IMR-90 (cell line): ENCODE data around the gene TGM1. TPM values are rescaled to one million over a fixed set of nuclear protein-coding genes. Genes with fewer than 3 reads are reported as not detected.
A peak's percentile ranks its signal among the peaks of the same experiment; 100 is the strongest.

Source experiments
- ATAC-seq: fragments of 200-7000 bp; cut with Tn5 transposase; 2 replicates; pipeline ENCODE4 v1.9.1; 2020; ENCODE audit warnings: low read depth, mild to moderate bottlenecking, moderate library complexity
- BruUV-seq: library from RNA; stranded (reverse); fragments of 400-500 nt; replicated peaks from 2 replicates; lab custom pipeline; 2021; lab: Mats Ljungman, UMichigan
- CTCF ChIA-PET: fragments of 300-600 bp; formaldehyde crosslinking; extraction: SDS; loops from one replicate; lab custom pipeline; 2021; ENCODE audit warnings: antibody characterized with exemption; lab: Yijun Ruan, JAX
- POLR2A ChIA-PET: fragments of 300-600 bp; sonication (Branson Sonifier 250); formaldehyde crosslinking; loops from one replicate; lab custom pipeline; 2022; ENCODE audit warnings: antibody characterized with exemption; ENCODE audit not compliant: unreplicated experiment; lab: Charles Lee
- DNase-seq: peaks from one replicate; pipeline ENCODE4 v3.0.0; 2013
- H2AFZ ChIP-seq: replicated peaks from 2 replicates; pipeline ENCODE3; 2013; ENCODE audit warnings: low read length, mild to moderate bottlenecking; ENCODE audit not compliant: poor library complexity
- H2AK5ac ChIP-seq: 2 replicates; pipeline ENCODE4 v1.6.1; 2013; ENCODE audit warnings: low read depth, low read length, inconsistent platforms
- H2AK9ac ChIP-seq: replicated peaks from 2 replicates; pipeline ENCODE3; 2013; ENCODE audit warnings: mild to moderate bottlenecking, low read depth, low read length, moderate library complexity; ENCODE audit not compliant: poor library complexity
- H2BK120ac ChIP-seq: 2 replicates; pipeline ENCODE4 v1.6.1; 2013; ENCODE audit warnings: low read depth, low read length, inconsistent platforms
- H2BK15ac ChIP-seq: 3 replicates; pipeline ENCODE4 v1.6.1; 2013; ENCODE audit warnings: low read depth, low read length, inconsistent platforms
- H2BK20ac ChIP-seq: 2 replicates; pipeline ENCODE4 v1.6.1; 2013; ENCODE audit warnings: low read depth, mild to moderate bottlenecking, inconsistent platforms, low read length, moderate library complexity
- H2BK5ac ChIP-seq: 2 replicates; pipeline ENCODE4 v1.6.1; 2013; ENCODE audit warnings: mild to moderate bottlenecking, low read depth, low read length, inconsistent platforms; ENCODE audit not compliant: poor library complexity, severe bottlenecking
- H3K14ac ChIP-seq: replicated peaks from 2 replicates; pipeline ENCODE4 v1.6.1; 2013; ENCODE audit warnings: low read depth, low read length, inconsistent platforms
- H3K18ac ChIP-seq: 2 replicates; pipeline ENCODE4 v1.6.1; 2013; ENCODE audit warnings: low read depth, low read length, control low read depth
- H3K23ac ChIP-seq: 2 replicates; pipeline ENCODE4 v1.6.1; 2013; ENCODE audit warnings: low read depth, low read length, inconsistent platforms
- H3K27ac ChIP-seq: 2 replicates; pipeline ENCODE4 v1.5.1; 2013; ENCODE audit warnings: mild to moderate bottlenecking, control low read depth, low read length; ENCODE audit not compliant: insufficient read depth
- H3K27me3 ChIP-seq: 2 replicates; pipeline ENCODE4 v1.6.1; 2013; ENCODE audit warnings: low read length; ENCODE audit not compliant: control insufficient read depth, insufficient read depth
- H3K36me3 ChIP-seq: 2 replicates; pipeline ENCODE4 v1.6.1; 2013; ENCODE audit warnings: low read length, mixed read lengths; ENCODE audit not compliant: control insufficient read depth, insufficient read depth
- H3K4ac ChIP-seq: 2 replicates; pipeline ENCODE4 v1.6.1; 2013; ENCODE audit warnings: low read depth, low read length, inconsistent platforms
- H3K4me1 ChIP-seq: 2 replicates; pipeline ENCODE4 v1.6.1; 2013; ENCODE audit warnings: low read length, mixed read lengths; ENCODE audit not compliant: control insufficient read depth, insufficient read depth
- H3K4me2 ChIP-seq: 2 replicates; pipeline ENCODE4 v1.6.1; 2013; ENCODE audit warnings: low read depth, mild to moderate bottlenecking, control low read depth, low read length, moderate library complexity
- H3K4me3 ChIP-seq: 2 replicates; pipeline ENCODE4 v1.5.1; 2013; ENCODE audit warnings: low read depth, mild to moderate bottlenecking, control low read depth, low read length, moderate library complexity; ENCODE audit not compliant: insufficient read depth
- H3K56ac ChIP-seq: 2 replicates; pipeline ENCODE4 v1.6.1; 2013; ENCODE audit warnings: low read length, inconsistent platforms; ENCODE audit not compliant: insufficient read depth; ENCODE audit errors: extremely low read depth
- H3K79me1 ChIP-seq, 2 experiments: 2 replicates each; pipeline ENCODE4 v1.6.1; 2013; ENCODE audit warnings: low read length in 2 of 2, inconsistent platforms in 1 of 2, low read depth in 1 of 2
- H3K9ac ChIP-seq: 2 replicates; pipeline ENCODE4 v1.6.1; 2013; ENCODE audit warnings: low read depth, low read length, control low read depth
- H3K9me1 ChIP-seq: 2 replicates; pipeline ENCODE4 v1.6.1; 2013; ENCODE audit warnings: low read length, inconsistent platforms; ENCODE audit not compliant: insufficient read depth
- H3K9me3 ChIP-seq: 2 replicates; pipeline ENCODE4 v1.6.1; 2013; ENCODE audit warnings: low read length; ENCODE audit not compliant: control insufficient read depth, insufficient read depth
- H4K20me1 ChIP-seq: 2 replicates; pipeline ENCODE4 v1.6.1; 2013; ENCODE audit warnings: low read length, inconsistent platforms; ENCODE audit not compliant: insufficient read depth
- H4K5ac ChIP-seq: 2 replicates; pipeline ENCODE4 v1.6.1; 2013; ENCODE audit warnings: mild to moderate bottlenecking, low read depth, low read length, control low read depth
- H4K8ac ChIP-seq, 2 experiments: 2 replicates each; pipeline ENCODE4 v1.6.1; 2013; ENCODE audit warnings: low read depth in 2 of 2, low read length in 2 of 2, control low read depth in 1 of 2, inconsistent platforms in 1 of 2
- H4K91ac ChIP-seq: 2 replicates; pipeline ENCODE4 v1.6.1; 2013; ENCODE audit warnings: low read depth, low read length, inconsistent platforms; ENCODE audit not compliant: insufficient read depth
- BHLHE40 ChIP-seq: fragments of 150-350 bp; IDR thresholded peaks from 2 replicates; pipeline ENCODE4 v1.6.1; 2016; ENCODE audit warnings: mild to moderate bottlenecking, low read depth, low read length
- CEBPB ChIP-seq: IDR thresholded peaks from 2 replicates; pipeline ENCODE4 v1.6.1; 2012; ENCODE audit warnings: low read depth, low read length, improper control_type of control experiment
- CHD1 ChIP-seq: IDR thresholded peaks from 2 replicates; pipeline ENCODE4 v1.6.1; 2012; ENCODE audit warnings: low read depth, low read length, improper control_type of control experiment
- MXI1 ChIP-seq: IDR thresholded peaks from 2 replicates; pipeline ENCODE4 v1.6.1; 2012; ENCODE audit warnings: low read depth, mild to moderate bottlenecking, low read length, moderate library complexity, borderline replicate concordance
- NFE2L2 ChIP-seq: fragments of 150-350 bp; IDR thresholded peaks from 2 replicates; pipeline ENCODE4 v1.6.1; 2016; ENCODE audit warnings: low read depth, mild to moderate bottlenecking, low read length
- POLR2A ChIP-seq: IDR thresholded peaks from 2 replicates; pipeline ENCODE4 v1.6.1; 2012; ENCODE audit warnings: mild to moderate bottlenecking, low read depth, low read length
- RAD21 ChIP-seq: IDR thresholded peaks from 2 replicates; pipeline ENCODE4 v1.6.1; 2012; ENCODE audit warnings: low read length, improper control_type of control experiment
- RFX5 ChIP-seq: IDR thresholded peaks from 2 replicates; pipeline ENCODE4 v1.8.0; 2012; ENCODE audit warnings: low read depth, mild to moderate bottlenecking, low read length, moderate library complexity
- SMC3 ChIP-seq: fragments of 150-350 bp; IDR thresholded peaks from 2 replicates; pipeline ENCODE4 v1.6.1; 2016; ENCODE audit warnings: low read depth, mild to moderate bottlenecking, antibody characterized with exemption, low read length, moderate library complexity
- WGBS, 2 experiments: methylation state at CpG; one replicate each; pipeline versions ENCODE4 v1.1.5 to v1.1.7; 2013; ENCODE audit warnings: missing lambda C conversion rate in 2 of 2; ENCODE audit not compliant: insufficient read length in 1 of 2; ENCODE audit errors: extremely low coverage in 2 of 2; 5-methylcytosine and 5-hydroxymethylcytosine counted together
- dilution Hi-C: fragments of 300-500 bp; cut with HindIII; formaldehyde crosslinking; loops from one replicate; pipeline ENCODE4 v1.14.3; 2018; ENCODE audit warnings: low sequenced_read_pairs; ENCODE audit not compliant: unreplicated experiment
- in situ Hi-C: fragments of 300-500 bp; cut with MboI; formaldehyde crosslinking; loops from 3 replicates; pipeline ENCODE4 v1.14.3; 2019; ENCODE audit warnings: low sequenced_read_pairs, inconsistent platforms, mixed read lengths
- intact Hi-C: fragments of 100-400 bp; cut with micrococcal nuclease; formaldehyde crosslinking; loops from 2 replicates; pipeline ENCODE4 v1.10.0; 2022
- polyA plus RNA-seq, 3 experiments: library from polyadenylated mRNA; depleted of rRNA; stranded (reverse); fragments of >200 nt; gene quantifications; 2 replicates each; pipeline ENCODE4 v1.2.3, GENCODE V29; 2012; ENCODE audit warnings: low replicate concordance in 1 of 3
- total RNA-seq: library from RNA; depleted of rRNA; stranded (reverse); fragments of >200 nt; gene quantifications from 2 replicates; pipeline ENCODE4 v1.2.3, GENCODE V29; 2012

TGM1 gene
- total and polyA plus RNA-seq, 2 of the 4 experiments (the other 2 are of a cell fraction): 0.72 to 3.3 TPM

DNA sequence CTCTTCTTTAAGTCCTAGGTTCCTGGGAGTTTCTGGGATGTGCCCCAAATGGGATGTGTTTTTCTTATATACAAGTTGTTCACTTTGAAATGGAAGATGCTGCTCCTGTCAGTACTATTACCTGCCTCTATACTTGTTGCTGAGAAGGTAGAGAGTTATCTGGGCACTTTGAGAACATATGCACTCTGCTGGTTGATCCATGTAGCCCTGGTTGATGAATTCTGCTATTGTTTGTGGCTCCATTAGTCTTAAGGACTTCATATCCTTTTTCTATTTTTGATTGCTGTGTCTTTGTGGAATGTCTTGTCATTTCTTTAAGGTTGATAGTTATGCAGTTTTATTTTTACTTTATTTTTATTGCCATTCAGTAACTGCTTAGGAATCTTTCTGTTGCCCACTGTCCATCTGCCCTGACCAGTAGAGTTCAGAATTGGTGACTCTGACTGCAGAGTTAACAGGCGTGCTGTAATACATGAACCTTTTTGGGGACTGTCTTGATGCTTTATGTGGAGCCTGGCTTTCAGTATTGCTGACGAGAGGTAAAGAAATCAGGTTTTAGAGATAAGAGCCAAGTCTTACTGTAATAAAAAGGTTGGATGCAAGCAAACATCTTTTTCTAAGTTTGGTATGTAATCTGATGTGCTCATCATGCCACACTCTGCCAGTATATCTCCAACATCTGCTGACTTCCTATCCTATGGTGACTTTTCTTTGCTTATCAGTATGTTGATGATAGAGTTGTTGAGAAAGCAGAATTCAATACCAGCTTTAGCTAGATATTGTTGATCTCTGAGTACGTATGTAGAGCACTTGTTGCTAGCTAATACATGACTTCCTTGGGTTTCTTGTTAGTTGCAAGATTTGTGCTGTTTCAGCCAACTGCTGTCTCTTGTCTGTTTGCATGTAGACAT is 28.6 kb downstream of the TGM1 start:
- Histone ChIP-seq H2AK9ac (no peak overlapping the region), H3K27me3 (no peaks in the 10 kb centered on the region), H3K23ac (0 out of 2 replicates have a peak overlapping the region, but pooled peaks have one; percentile 36), H2BK20ac (no peak overlapping the region), H2BK5ac (no peak overlapping the region), H4K20me1 (no peaks in the 10 kb centered on the region), H2AK5ac (no peak overlapping the region), H2AFZ (no peak overlapping the region), H3K4ac (no peak overlapping the region), H3K36me3 (peaks cover 28% of the 10 kb centered on the region), H4K8ac (no peak overlapping the region), H3K18ac (no peak overlapping the region), H3K79me1 (peaks cover 48 to 85% of the 10 kb centered on the region in 2 experiments), H4K91ac (no peak overlapping the region), H3K9ac (no peak overlapping the region), H2BK15ac (no peak overlapping the region), H3K56ac (no peak overlapping the region), H3K4me1 (peaks cover 8% of the 10 kb centered on the region), H3K4me2 (no peak overlapping the region; the same call in 1 of the 2 replicates), H3K9me3 (no peaks in the 10 kb centered on the region), H3K27ac (no peak overlapping the region), H2BK120ac (no peak overlapping the region), H3K14ac (no peak overlapping the region), H4K5ac (no peak overlapping the region), H3K9me1 (peaks cover 19% of the 10 kb centered on the region), H3K4me3 (no peak overlapping the region)
- ChIA-PET POLR2A (interaction anchor here (1.2 kb wide), 1 partner anchor 8 kb away, joined by 3 read pairs; the partner anchor contains the start of gene TINF2), CTCF (no interaction called here)
- ATAC-seq (no peak), DNase-seq (no peak)
- dilution Hi-C loops (no loop called here), intact Hi-C loops (no loop called here), in situ Hi-C loops (loop anchor here (10.0 kb wide), 1 partner anchor 200 kb away; no protein-coding TSS in a partner anchor)
- BruUV-seq: no TSS peak
- no peak for TF ChIP-seq CHD1
- TF ChIP-seq CEBPB: no peak
- TF ChIP-seq MXI1: no peak
- no peak for TF ChIP-seq BHLHE40
- no peak for TF ChIP-seq SMC3
- TF ChIP-seq RFX5: no peak
- TF ChIP-seq POLR2A: no peak
- TF ChIP-seq NFE2L2: no peak
- no peak for TF ChIP-seq RAD21
- 71% methylated on average over 1 of the region's 3 CpGs; no CpG with 5 or more reads in 1 of the 2 experiments for WGBS, 2 experiments
